ENCODE data around the gene CGB1. TPM values are rescaled to one million over a fixed set of nuclear protein-coding genes. Genes with fewer than 3 reads are reported as not detected.
"Not testable (repeated sequence)": the region's sequence is repeated elsewhere in the genome, so short reads cannot be mapped to it uniquely, and the experiment has no call there.

The CGB1 gene
- not detected in 2 replicates for total RNA-seq (2014; rRNA removed; shearing (Covaris generic))

DNA sequence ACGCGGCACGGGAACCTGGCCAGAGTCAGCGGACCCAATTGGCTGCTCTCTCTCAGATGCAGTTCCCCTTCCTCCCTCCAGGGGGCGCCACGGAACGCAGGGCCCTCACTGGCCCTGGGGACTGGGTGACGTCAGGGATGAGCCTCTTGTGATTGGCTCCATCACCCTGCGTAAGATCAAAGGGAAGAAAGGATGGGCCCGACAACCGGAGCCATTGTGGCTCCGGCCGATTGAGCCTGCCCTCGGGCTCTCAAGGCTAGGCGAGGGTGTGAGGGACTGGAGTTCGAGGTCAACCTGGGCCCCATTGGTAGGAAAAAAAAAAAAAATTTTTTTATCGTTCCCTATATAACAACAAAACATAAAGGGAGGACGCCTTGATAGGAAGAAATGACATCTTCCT lies at the start of gene CGB1:
Gene CGB1 (minus strand): TSS at position 81 of the 400 bp plus-strand sequence. CDS start 184 bp downstream, outside the sequence.
- DNase-seq (ENCODE audit: low read depth) = not testable (repeated sequence)

DNA sequence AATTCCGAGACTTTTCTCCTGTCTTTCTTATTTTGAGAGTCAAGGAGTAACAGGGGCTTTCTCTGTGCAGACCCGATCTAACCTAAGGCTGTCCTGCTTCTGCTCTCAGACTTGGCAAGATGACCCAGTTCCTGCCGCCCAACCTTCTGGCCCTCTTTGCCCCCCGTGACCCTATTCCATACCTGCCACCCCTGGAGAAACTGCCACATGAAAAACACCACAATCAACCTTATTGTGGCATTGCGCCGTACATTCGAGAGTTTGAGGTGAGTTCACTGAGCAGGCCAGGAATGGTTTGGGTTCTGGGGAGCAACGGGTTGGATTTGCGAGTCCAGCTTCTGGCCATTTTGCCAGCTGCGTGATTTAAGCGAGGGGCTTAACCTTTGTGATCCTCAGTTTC lies 49.6 kb upstream of the CGB1 start:
- DNase-seq (ENCODE audit: low read depth) = no peak

DNA sequence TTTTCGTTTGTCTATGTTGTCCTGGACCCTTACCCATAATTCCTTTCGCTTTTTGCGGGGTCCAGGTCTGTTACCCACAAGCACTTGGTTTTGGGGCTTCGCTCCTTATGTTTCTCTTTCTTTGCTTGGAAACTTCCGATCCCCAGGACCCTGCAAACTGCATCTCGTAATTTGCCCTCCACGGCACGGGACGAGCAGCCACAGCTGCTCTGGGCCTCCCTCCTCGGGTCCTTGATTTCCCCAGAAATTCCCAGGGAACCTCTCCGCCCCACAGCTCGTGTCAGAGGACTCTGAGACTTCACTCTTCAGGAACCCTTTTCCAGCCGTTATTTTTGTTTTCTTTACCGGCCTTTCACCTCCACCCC lies 49.2 kb upstream of the CGB1 start:
- no peak for DNase-seq (ENCODE audit: low read depth)

DNA sequence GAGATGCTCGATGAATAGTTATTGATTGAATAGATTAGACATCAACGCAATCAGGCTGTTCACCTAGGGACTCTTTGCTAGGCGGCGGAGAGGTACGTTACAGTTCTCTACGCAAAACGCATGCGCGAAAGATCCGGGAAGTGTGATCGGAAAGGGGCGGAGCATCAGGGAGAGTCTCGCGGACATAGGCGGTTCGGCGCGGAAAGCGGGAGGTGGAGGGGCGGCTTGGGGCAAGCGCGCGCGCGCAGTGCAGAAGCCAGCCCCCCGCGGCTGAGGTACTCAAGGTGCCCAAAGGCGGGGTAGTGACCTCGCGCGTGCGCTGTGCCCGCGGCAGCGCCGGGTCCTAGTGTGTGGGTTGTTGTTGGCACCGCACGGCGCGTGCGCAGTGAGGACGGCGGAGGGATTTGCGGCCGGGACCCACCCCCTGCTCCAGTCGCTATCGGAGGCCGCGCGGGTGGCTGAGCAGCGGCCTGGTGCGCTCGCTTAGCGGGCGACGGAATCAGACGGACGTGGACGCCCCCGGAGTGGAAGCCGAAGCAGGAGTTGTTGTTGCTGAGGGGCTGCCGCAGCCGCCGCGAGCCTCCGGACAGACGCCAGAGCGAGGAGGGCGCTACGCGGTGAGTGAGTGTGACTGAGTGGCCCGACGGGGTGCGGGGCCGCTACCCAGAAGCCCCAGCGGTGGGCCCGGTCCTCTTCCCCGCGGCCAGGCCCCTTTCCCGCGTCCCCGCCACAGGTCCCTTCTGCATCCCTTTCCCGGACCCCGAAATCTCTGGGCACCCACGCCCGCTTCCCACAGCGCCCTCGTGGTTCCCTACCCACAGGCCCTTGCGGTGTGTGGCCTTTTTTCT lies 48.5 kb upstream of the CGB1 start, which contains the start of gene SNRNP70:
Gene SNRNP70 (plus strand): TSS at position 432 of the 848 bp plus-strand sequence. CDS start 964 bp downstream, outside the sequence.
- peak; percentile 100 for DNase-seq (ENCODE audit: low read depth)

DNA sequence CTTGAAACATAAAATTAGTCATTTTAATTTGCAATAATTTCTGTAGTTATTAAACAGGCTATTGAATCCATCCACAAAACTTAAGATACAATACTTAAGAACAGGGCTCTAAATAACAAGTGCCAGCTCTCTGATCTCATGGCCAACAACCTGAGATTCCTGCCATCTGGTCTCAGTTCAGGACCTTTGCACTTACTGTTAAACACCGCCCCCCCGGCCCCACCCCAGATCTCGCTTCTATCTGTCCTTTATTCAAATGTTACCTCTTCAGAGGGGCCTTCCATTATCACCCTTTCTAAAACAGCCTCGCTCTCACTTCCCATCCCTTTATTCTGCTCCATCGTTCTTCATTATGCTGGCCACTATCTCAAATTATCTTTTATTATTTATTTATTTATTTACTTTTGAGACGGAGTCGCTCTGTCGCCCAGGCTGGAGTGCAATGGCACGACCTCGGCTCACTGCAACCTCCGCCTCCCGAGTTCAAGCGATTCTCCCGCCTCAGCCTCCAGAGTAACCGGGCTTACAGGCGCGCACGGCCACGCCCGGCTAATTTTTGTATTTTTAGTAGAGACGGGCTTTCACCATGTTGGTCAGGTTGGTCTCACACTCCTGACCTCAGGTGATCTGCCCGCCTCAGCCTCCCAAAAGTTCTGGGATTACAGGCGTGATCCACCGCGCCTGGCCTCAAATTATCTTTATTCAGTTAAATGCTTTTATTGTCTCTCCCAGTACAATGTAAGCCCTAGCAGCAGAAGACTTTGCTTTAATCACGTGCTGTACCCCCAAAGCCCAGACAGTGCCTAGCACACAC lies 47.7 kb upstream of the CGB1 start:
- no peak for DNase-seq (ENCODE audit: low read depth)

DNA sequence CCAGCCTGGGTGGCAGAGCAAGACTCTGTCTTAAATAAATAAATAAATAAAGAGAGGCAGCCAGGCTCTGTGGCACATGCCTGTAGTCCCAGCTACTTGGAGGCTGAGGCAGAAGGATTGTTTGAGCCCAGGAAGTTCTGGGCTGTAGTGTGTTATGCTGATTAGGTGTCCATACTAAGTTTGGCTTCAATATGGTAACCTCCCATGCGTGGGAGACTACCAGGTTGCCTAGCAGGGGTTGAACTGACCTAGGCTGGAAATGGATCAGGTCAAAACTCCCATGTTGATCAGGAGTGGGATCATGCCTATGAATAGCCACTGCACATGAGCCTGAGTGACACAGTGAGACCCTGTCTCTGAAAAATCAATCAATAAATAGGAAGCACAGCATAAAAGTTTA lies 44.6 kb upstream of the CGB1 start:
- no peak for DNase-seq (ENCODE audit: low read depth)

DNA sequence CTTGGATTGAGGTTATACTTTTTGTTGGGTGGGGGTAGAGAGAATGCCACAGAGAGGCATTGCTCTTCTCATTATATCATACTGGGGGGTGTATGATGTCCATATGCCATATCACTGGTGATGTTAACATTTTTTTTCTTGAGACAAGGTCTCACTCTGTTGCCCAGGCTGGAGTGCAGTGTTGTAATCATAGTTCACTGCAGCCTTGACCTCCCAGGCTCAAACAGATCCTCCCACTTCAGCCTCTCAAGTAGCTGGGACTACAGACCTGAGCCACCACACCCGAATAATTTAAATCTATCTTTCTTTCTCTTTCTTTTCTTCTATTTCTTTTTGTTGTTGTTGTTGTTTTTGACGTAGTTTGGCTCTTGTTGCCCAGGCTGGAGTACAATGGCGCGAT lies 43.7 kb upstream of the CGB1 start:
- DNase-seq (ENCODE audit: low read depth) = no peak

DNA sequence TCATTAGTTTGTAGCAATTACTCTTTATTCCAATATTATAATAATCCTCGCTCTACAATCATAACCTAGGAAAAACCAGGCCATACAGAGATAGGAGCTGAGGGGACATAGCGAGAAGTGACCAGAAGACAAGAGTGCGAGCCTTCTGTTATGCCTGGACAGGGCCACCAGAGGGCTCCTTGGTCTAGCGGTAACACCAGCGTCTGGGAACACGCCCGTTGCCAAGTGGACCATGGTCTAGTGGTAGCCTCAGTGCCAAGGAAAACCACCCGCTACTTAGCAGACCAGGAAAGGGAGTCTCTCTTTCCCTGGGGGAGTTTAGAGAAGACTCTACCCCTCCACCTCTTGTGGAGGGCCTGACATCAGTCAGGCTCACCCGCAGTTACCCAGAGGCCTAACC lies 38.2 kb upstream of the CGB1 start:
- DNase-seq (ENCODE audit: low read depth) = peak; percentile 73

DNA sequence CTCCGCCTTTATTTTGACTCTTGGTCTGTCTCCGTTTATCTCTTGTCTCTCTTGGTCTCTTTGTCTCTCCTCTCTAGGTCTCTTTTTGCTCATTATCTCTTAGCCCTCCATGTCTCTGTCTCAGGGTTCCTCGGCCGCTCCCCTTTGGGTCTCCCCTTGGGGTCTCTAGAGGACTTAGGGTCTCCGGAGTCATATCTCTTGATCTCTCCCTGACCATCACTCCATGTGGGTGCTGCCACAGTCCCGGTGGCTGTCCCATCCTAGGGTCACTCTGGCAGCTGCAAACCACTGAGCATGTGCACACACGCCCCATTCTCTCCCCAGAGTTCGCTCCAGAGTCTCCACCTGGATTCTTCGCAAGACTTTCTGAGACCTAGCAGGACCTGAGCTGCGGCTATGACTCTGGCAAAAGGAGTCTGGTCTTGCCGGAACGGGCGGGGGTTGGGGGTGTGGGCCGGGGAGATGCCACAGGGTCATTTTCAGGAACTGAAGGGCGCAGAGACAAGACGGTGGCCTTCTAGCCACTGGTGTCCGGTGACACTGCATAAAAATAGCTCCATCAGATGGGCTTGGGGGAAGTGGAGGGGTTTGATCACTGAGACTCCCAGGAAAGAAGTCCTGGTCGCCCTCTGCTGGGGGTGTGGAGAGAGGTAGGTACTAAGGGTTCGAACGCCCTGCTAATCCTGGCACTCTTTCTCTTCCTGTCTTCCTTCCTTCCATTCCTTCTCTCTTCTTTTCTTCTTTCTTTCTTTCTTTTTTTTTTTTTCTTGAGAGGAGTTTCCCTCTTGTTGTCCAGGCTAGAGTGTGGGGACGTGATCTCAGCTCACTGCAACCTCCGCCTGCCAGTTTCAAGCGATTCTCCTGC lies 37.1 kb upstream of the CGB1 start:
- DNase-seq (ENCODE audit: low read depth) = peak; percentile 66

DNA sequence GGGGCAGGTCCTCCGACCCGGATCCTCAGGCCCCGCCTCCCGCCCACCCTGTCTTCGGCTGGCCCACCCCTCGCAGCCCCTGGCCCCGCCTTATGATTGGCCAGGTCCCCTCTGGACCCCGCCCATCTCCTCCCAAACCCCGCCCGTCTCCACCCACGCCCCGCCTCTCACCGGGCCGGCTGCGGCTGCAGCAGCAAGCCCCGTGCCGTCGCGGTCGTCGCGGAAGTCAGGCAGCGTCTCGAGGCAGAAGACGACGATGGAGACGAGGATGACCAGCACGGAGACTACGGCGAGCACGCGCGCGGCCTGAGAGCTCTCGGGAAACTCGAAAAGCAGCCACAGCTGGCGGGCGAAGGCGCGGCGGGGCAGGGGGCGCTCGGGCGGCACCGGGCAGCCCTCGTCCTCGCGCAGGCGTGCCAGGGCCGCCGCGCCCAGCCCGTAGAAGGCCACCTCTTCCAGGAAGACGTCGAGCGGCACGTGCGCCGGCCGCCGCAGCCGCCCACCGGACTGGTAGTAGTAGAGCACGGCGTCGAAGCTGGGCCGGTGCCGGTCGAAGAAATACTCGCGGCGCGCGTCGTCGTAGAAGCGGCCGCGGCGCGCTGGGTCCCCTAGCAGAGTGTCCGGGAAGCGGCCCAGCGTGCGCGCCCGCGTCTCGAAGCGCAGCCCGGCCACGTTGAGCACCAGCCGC lies 35.3 kb upstream of the CGB1 start:
- DNase-seq (ENCODE audit: low read depth) = no peak

DNA sequence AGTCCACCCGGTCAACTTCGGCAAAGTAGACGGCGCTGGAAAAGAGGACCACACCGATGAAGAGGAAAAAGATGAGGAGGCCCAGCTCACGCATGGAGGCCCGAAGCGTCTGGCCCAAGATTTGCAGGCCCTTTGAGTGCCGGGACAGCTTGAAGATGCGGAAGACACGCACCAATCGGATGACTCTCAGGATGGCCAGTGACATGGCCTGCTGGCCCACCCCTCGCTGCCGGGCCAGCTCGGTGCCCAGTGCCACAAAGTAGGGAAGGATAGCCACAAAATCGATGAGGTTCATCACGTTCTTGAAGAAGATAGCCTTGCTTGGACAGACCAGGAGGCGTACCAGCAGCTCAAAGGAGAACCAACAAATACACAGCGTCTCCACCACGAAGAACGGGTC lies 33.7 kb upstream of the CGB1 start:
- no peak for DNase-seq (ENCODE audit: low read depth)

DNA sequence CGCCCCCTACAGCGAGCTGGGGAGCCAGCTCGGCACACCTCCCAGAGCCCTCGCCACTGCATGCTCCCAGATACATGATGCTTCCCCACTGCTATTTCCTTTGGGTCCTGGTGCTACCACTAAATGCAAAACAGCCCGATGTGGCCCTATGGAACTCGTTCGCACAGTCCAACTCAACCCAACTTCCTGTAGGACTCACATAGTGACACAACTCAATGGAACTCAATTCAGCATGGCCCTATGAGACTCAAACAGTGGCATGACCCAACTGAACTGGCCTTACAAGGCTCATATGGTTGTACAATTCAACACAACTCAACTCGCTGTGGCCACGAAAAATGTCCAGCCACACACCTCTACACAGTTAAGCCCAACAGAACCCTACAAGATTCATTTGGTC lies 32.3 kb upstream of the CGB1 start:
- no peak for DNase-seq (ENCODE audit: low read depth)

DNA sequence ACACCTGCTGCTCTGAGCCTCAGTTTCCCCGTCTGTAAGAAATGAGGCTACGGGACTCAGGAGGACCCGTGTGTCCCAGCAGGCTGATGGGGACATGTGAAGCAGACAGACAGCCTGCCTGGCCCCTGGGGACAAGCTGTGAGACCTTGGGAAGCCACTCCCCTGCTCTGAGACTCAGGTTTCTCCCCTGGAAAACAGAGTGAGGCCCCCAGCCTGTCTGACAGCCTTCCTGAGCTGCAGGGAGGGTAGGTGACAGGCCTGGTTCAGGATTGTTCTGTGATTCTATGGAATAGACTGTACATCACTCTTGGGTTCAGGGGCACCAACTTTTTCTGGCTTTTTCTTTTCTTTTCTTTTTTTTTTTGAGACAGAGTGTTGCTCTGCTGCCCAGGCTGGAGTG lies 30.9 kb upstream of the CGB1 start:
- DNase-seq (ENCODE audit: low read depth) = no peak

DNA sequence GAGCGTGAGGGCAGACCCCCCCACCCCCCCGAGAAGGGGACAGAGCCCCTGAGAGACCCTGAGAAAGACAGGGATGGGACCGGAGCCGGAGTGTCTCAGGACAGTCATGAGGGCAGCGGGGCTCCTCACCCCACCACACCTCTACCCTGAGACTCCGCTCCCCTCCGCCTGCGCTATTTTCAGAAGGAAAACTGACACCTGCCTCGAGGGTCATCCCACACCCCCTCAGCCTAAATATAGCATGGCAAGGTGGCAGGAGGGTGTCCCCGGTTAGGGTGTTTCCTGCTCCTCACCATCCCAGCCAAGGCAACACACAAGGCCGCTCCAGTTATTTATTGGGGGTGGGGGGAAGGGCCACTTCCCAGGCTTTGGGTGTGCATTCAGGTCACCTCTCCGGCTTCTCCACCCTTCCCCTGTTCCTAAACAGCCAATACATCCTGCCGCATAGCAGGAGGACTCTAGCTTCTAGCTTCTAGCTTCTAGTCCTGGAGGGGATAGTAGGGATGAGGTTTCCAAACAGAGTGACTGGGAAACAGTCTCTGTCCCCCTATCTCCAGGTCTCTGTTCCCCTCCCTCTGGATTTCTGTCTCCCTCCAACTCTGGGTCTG lies 29.3 kb upstream of the CGB1 start:
- DNase-seq (ENCODE audit: low read depth) = no peak

DNA sequence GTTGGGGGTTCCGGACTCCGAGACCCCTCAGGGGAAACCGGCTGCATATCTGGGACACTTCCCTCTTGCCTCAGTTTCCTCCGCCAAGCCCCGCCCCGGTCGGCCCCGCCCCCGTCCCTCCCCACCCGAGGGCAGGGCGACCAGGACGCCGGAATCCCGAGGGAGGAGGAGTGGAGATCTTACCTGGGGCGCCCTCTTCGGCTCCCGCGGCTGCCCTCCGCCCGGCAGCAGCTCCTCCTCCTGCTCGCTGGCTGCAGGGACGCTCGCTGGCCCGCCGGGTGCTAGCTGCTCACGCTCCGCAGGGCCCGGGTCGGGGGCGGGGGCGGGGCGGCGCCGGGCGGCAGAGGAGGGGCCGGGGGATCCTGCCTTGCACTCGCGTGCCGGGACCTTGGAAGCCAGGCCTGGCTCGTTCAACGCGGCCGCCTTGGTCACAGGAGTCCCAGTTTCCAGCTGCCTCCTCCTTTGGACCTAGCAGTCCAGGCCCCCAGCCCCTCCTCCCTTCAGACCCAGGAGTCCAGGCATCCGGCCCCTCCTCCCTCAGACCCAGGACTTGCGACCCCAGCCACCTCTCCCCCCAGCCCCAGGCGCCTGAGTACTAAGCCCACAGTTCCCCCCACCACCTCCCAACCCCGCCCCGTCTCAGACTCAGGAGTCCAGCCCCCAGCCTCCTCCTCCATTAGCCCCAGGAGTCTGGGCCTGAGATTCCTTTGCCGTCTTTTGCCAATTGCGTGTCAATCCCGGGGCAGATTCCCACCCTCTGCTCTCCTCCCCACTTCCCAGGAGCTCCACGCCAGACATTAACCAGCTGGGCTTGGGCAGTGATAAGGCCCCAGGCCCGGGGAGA lies 28.3 kb upstream of the CGB1 start, which contains the start of gene NTF4:
Gene NTF4 (minus strand): TSS at position 51 of the 844 bp plus-strand sequence. CDS start 2,821 bp downstream, outside the sequence.
- peak; percentile 44 for DNase-seq (ENCODE audit: low read depth)

DNA sequence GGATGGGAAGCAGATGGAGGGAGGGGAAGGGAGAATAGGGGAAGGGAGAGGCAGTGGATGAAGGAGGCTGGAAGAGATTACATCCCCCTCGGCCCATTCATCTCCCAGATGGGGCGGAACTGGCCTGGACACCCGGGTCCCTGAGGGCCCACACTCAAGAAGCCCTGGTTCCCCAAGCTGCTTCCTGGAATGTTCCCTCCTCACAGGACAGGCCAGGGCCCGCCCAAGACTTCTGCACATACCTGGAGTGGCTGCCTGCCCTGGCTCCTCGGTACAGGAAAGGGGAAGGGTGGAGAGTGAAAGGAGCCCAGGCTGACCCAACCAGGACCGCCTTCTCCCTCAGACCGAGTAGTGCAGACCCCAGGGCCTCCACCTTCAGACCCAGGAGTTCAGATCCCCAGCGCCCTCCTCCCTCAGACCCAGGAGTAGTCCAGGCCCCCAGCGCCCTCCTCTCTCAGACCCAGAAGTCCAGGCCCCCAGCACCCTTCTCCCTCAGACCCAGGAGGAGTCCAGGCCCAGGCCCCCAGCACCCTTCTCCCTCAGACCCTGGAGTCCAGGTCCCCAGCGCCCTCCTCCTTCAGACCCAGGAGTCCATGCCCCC lies 27.4 kb upstream of the CGB1 start:
- DNase-seq (ENCODE audit: low read depth) = no peak

DNA sequence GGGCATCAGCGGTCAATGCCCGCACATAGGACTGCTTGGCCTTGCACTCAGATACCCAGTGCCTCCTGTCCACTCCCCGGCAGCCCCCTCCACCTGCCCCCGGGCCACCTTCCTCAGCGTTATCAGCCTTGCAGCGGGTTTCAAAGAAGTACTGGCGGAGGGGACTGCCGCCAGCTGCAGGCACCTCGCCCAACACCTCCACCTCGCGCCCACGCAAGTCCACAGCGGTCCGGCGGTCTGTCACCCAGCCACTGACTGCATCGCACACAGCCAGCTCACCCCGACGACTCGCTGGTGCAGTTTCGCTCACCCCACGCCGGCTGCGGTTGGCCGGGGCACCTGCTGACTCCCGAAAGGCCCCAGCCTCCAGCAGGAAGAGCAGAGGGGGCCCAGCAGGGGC lies 24.8 kb upstream of the CGB1 start:
- DNase-seq (ENCODE audit: low read depth) = no peak

DNA sequence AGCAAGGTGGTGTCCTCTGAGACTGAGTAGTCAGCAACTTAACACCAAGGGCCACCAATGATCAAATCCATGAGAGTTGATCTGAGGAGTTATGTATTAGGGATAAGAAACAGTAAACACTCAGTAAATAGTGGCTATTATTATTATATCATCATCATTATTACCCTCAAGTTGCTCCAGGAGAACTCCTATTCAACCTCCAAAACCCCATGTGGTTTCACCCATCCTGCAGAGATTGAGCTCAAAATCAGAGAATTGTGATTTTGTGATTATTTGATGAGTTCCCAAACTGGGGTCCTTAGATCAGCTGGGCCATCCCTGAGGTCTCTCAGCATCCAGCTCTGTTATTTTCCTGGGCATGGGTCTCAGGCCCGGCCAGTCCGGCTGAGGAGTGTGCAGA lies 24.3 kb upstream of the CGB1 start:
- no peak for DNase-seq (ENCODE audit: low read depth)

DNA sequence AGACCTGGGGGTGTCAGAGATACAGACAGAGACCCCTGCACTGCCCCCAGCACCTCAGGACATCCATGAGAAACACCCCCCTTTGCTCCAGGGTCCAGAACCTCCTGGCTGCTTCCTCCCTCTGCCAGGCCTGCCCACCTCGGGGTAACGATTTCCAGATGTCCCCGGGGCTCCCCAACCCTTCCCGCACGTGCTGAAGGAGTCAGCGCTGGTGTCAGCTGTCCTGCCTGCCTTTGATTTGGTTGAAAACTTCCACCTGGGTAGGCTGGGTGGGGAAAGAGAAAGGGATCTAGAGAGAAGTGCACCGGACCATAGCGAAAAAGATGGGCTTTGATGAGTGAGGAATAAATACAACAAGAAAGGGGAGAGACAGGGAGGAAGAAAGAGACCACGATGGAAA lies 22.4 kb upstream of the CGB1 start:
- no peak for DNase-seq (ENCODE audit: low read depth)

All from Daoy (cell line).